K562 (cell line): ENCODE measurements around the gene ARMC7. TPM values are rescaled to one million over a fixed set of nuclear protein-coding genes. Genes with fewer than 3 reads are reported as not detected.
A peak's percentile ranks its signal among the peaks of the same experiment; 100 is the strongest.

Source experiments
- CREM ChIP-seq: IDR thresholded peaks from 2 replicates; pipeline ENCODE4 v1.6.1; 2014; ENCODE audit warnings: antibody characterized with exemption, low read depth
- E2F1 ChIP-seq: sonication (generic); formaldehyde crosslinking; IDR thresholded peaks from 2 replicates; pipeline ENCODE4 v1.8.1; 2023; ENCODE audit warnings: mild to moderate bottlenecking, missing genetic modification reagents, moderate library complexity
- E4F1 ChIP-seq: fragments of 250-450 bp; sonication (Bioruptor Pico); IDR thresholded peaks from 2 replicates; pipeline ENCODE4 v1.5.0; 2021; ENCODE audit warnings: mild to moderate bottlenecking, borderline replicate concordance
- ELF2 ChIP-seq: fragments of 250-450 bp; sonication (Bioruptor Pico); IDR thresholded peaks from 2 replicates; pipeline ENCODE4 v1.5.0; 2021; ENCODE audit warnings: mild to moderate bottlenecking
- KAT7 ChIP-seq: sonication (generic); formaldehyde crosslinking; IDR thresholded peaks from 2 replicates; pipeline ENCODE4 v1.8.0; 2022; ENCODE audit warnings: missing genetic modification reagents, mild to moderate bottlenecking, borderline replicate concordance
- MCM5 ChIP-seq: fragments of 450-650 bp; IDR thresholded peaks from 2 replicates; pipeline ENCODE4 v1.6.1; 2016; ENCODE audit warnings: low read depth
- MED1 ChIP-seq: sonication (generic); formaldehyde crosslinking; IDR thresholded peaks from 2 replicates; pipeline ENCODE4 v1.8.1; 2023; ENCODE audit warnings: missing genetic modification reagents, borderline replicate concordance
- NELFE ChIP-seq: IDR thresholded peaks from 2 replicates; pipeline ENCODE4 v1.6.1; 2011; ENCODE audit warnings: mild to moderate bottlenecking; ENCODE audit not compliant: insufficient read depth, insufficient read length
- NR2C1 ChIP-seq, 2 experiments: fragments of 450-650 bp; IDR thresholded peaks; 2 replicates each; pipeline ENCODE4 v1.6.1; 2017; ENCODE audit warnings: mild to moderate bottlenecking in 2 of 2, antibody characterized with exemption in 1 of 2, inconsistent platforms in 1 of 2, missing compliant biosample characterization in 1 of 2, missing genetic modification characterization in 1 of 2
- POLR2H ChIP-seq: IDR thresholded peaks from 2 replicates; pipeline ENCODE4 v1.6.1; 2016; ENCODE audit warnings: missing genetic modification characterization, low read depth, mild to moderate bottlenecking, control low read depth, missing compliant biosample characterization, moderate library complexity
- PURB ChIP-seq: sonication (generic); formaldehyde crosslinking; IDR thresholded peaks from 2 replicates; pipeline ENCODE4 v1.9.0; 2021; ENCODE audit warnings: low read depth, mild to moderate bottlenecking, missing genetic modification reagents
- RBM15 ChIP-seq: fragments of 200-400 bp; formaldehyde crosslinking; IDR thresholded peaks from 2 replicates; pipeline ENCODE4 v1.6.1; 2018; ENCODE audit warnings: mild to moderate bottlenecking, low read length, moderate library complexity; ENCODE audit not compliant: insufficient read depth
- SP1 ChIP-seq: sonication (generic); formaldehyde crosslinking; IDR thresholded peaks from 2 replicates; pipeline ENCODE4 v1.8.1; 2022; ENCODE audit warnings: mild to moderate bottlenecking, missing genetic modification reagents
- TCF3 ChIP-seq: sonication (generic); formaldehyde crosslinking; IDR thresholded peaks from 2 replicates; pipeline ENCODE4 v1.4.0; 2020; ENCODE audit warnings: mild to moderate bottlenecking, missing genetic modification reagents
- TCF7 ChIP-seq: sonication (generic); IDR thresholded peaks from 2 replicates; pipeline ENCODE4 v1.6.1; 2016; ENCODE audit warnings: antibody characterized with exemption, borderline replicate concordance
- TSHZ1 ChIP-seq: fragments of 250-450 bp; sonication (Bioruptor Pico); IDR thresholded peaks from 2 replicates; pipeline ENCODE4 v1.4.0; 2020; ENCODE audit warnings: mild to moderate bottlenecking, moderate library complexity
- ZNF277 ChIP-seq: fragments of 250-450 bp; sonication (Bioruptor Pico); IDR thresholded peaks from 2 replicates; pipeline ENCODE4 v1.8.0; 2022; ENCODE audit warnings: inconsistent platforms, mild to moderate bottlenecking, moderate library complexity, borderline replicate concordance
- ZNF586 ChIP-seq: fragments of 450-650 bp; formaldehyde crosslinking; conservative IDR thresholded peaks from 2 replicates; pipeline ENCODE4 v1.4.0; 2020; ENCODE audit warnings: mild to moderate bottlenecking, moderate library complexity
- ZNF77 ChIP-seq: fragments of 250-450 bp; sonication (Bioruptor Pico); IDR thresholded peaks from 2 replicates; pipeline ENCODE4 v1.5.0; 2020
- polyA plus RNA-seq, 8 experiments: library from polyadenylated mRNA; depleted of rRNA in 4 of 8; stranded (reverse) in 5 of 8; unstranded in 3 of 8; fragments of >200 nt; fragmentation: Nextera tagmentation in 2 of 8; fragmentation: Illumina TruSeq in 1 of 8; extraction: Ambion mirVana in 2 of 8; extraction: Trizol in 1 of 8; gene quantifications; 2 replicates each; pipeline versions ENCODE4 v1.2.1 to v1.2.3, GENCODE V29; 2011 to 2014; ENCODE audit warnings: inconsistent platforms in 1 of 8, missing spikeins in 1 of 8
- total RNA-seq, 7 experiments: library from RNA; depleted of rRNA in 6 of 7; stranded (reverse); fragments of >200 nt in 6 of 7; fragmentation: Illumina TruSeq in 2 of 7; extraction: Trizol in 2 of 7; gene quantifications; 2 replicates each; pipeline versions ENCODE4 v1.2.1 to v1.2.3, GENCODE V29; 2011 to 2021; ENCODE audit warnings: low replicate concordance in 1 of 7

ARMC7 gene
- total and polyA plus RNA-seq, 9 of the 15 experiments (the other 6 are each of a cell fraction or from before 2014, with no cell fraction given), result 1.4 to 15.2 (median 5.9) TPM

GRCh38 chr17:75096082-75096625, 13.6 kb upstream of the ARMC7 start (continued):
- TF ChIP-seq KAT7 (CRISPR knock-in tag) (no peak), ELF2 (no peak), CREM (peak; percentile 74), MCM5 (no peak), NR2C1 (IDR thresholded peaks at IDR 0.05) (no peak), NR2C1 (tag; IDR thresholded peaks at IDR 0.05) (peak; percentile 54), RBM15 (no peak), ZNF277 (CRISPR knock-in tag) (no peak), PURB (CRISPR knock-in tag) (no peak), POLR2H (tag) (no peak), TCF3 (CRISPR knock-in tag) (no peak; the same call in 1 of the 2 replicates), NELFE (no peak), ZNF77 (CRISPR knock-in tag) (no peak), TSHZ1 (CRISPR knock-in tag) (no peak), E4F1 (no peak), ZNF586 (CRISPR knock-in tag) (no peak), SP1 (CRISPR knock-in tag) (no peak; the same call in 1 of the 2 replicates), MED1 (CRISPR knock-in tag) (no peak), E2F1 (CRISPR knock-in tag) (no peak), TCF7 (0 out of 2 replicates have a peak, but pooled peaks have one; percentile 30)
